HepG2 (cell line): ENCODE data around the gene TUBA4B. TPM values are rescaled to one million over a fixed set of nuclear protein-coding genes. Genes with fewer than 3 reads are reported as not detected.

Experiments
- BHLHE40 ChIP-seq: IDR thresholded peaks from 2 replicates; pipeline ENCODE4 v1.6.1; 2011; ENCODE audit warnings: low read length, improper control_type of control experiment
- DNMT1 ChIP-seq: sonication (generic); formaldehyde crosslinking; IDR thresholded peaks from 2 replicates; pipeline ENCODE4 v1.5.1; 2020; ENCODE audit warnings: mild to moderate bottlenecking, missing genetic modification reagents
- HNRNPK ChIP-seq: fragments of 200-400 bp; formaldehyde crosslinking; IDR thresholded peaks from 2 replicates; pipeline ENCODE4 v1.6.1; 2018; ENCODE audit warnings: low read length, low read depth, moderate library complexity, mild to moderate bottlenecking; ENCODE audit not compliant: poor library complexity, severe bottlenecking
- JUN ChIP-seq: sonication (generic); formaldehyde crosslinking; IDR thresholded peaks from 2 replicates; pipeline ENCODE4 v1.4.0; 2020; ENCODE audit warnings: mild to moderate bottlenecking, missing genetic modification reagents
- MEF2D ChIP-seq: sonication (generic); formaldehyde crosslinking; IDR thresholded peaks from 2 replicates; pipeline ENCODE4 v1.5.1; 2020; ENCODE audit warnings: mild to moderate bottlenecking, missing genetic modification reagents
- NFE2L2 ChIP-seq: fragments of 150-350 bp; IDR thresholded peaks from 2 replicates; pipeline ENCODE4 v1.6.1; 2014; ENCODE audit warnings: low read length
- NFYC ChIP-seq: IDR thresholded peaks from 2 replicates; pipeline ENCODE4 v1.6.1; 2016; ENCODE audit warnings: missing genetic modification reagents, missing compliant biosample characterization
- PHF21A ChIP-seq: sonication (generic); formaldehyde crosslinking; IDR thresholded peaks from 2 replicates; pipeline ENCODE4 v1.5.0; 2020; ENCODE audit warnings: mild to moderate bottlenecking, missing genetic modification reagents
- PHF8 ChIP-seq: sonication (generic); formaldehyde crosslinking; IDR thresholded peaks from 2 replicates; pipeline ENCODE4 v1.5.0; 2020; ENCODE audit warnings: missing genetic modification reagents
- POLR2G ChIP-seq: fragments of 200-400 bp; formaldehyde crosslinking; IDR thresholded peaks from 2 replicates; pipeline ENCODE4 v1.6.1; 2018; ENCODE audit warnings: mild to moderate bottlenecking, low read depth, low read length, moderate library complexity
- REXO4 ChIP-seq: sonication (generic); formaldehyde crosslinking; IDR thresholded peaks from 2 replicates; pipeline ENCODE4 v1.8.0; 2022; ENCODE audit warnings: missing genetic modification reagents, mild to moderate bottlenecking, borderline replicate concordance
- SALL2 ChIP-seq: sonication (generic); formaldehyde crosslinking; IDR thresholded peaks from 2 replicates; pipeline ENCODE4 v1.8.1; 2023; ENCODE audit warnings: mild to moderate bottlenecking, missing genetic modification reagents, inconsistent platforms
- SMC3 ChIP-seq: IDR thresholded peaks from 2 replicates; pipeline ENCODE4 v1.6.1; 2011; ENCODE audit warnings: low read length, improper control_type of control experiment
- SOX5 ChIP-seq: IDR thresholded peaks from 2 replicates; pipeline ENCODE4 v1.6.1; 2016; ENCODE audit warnings: borderline replicate concordance
- SPEN ChIP-seq: sonication (generic); formaldehyde crosslinking; IDR thresholded peaks from 2 replicates; pipeline ENCODE4 v1.5.1; 2020; ENCODE audit warnings: low read depth, mild to moderate bottlenecking, missing genetic modification reagents
- STAT6 ChIP-seq: sonication (generic); formaldehyde crosslinking; IDR thresholded peaks from 2 replicates; pipeline ENCODE4 v1.4.0; 2020; ENCODE audit warnings: missing genetic modification reagents, mild to moderate bottlenecking, borderline replicate concordance
- XRCC5 ChIP-seq: fragments of 200-400 bp; formaldehyde crosslinking; optimal IDR thresholded peaks from 2 replicates; pipeline ENCODE3; 2017; ENCODE audit warnings: mild to moderate bottlenecking, low read length
- ZNF256 ChIP-seq: sonication (generic); formaldehyde crosslinking; conservative IDR thresholded peaks from 2 replicates; pipeline ENCODE4 v1.4.0; 2020; ENCODE audit warnings: missing genetic modification reagents
- ZNF282 ChIP-seq: fragments of 450-650 bp; IDR thresholded peaks from 2 replicates; pipeline ENCODE4 v1.6.1; 2018; ENCODE audit not compliant: partially characterized antibody
- ZNF296 ChIP-seq: sonication (generic); formaldehyde crosslinking; conservative IDR thresholded peaks from 2 replicates; pipeline ENCODE4 v1.5.0; 2020; ENCODE audit warnings: mild to moderate bottlenecking, missing genetic modification reagents
- ZNF34 ChIP-seq: sonication (generic); formaldehyde crosslinking; IDR thresholded peaks from 2 replicates; pipeline ENCODE4 v1.4.0; 2020; ENCODE audit warnings: mild to moderate bottlenecking, missing genetic modification reagents, borderline replicate concordance
- ZNF354B ChIP-seq: sonication (generic); formaldehyde crosslinking; IDR thresholded peaks from 2 replicates; pipeline ENCODE4 v1.8.0; 2022; ENCODE audit warnings: mild to moderate bottlenecking, missing genetic modification reagents
- ZNF446 ChIP-seq: sonication (generic); formaldehyde crosslinking; IDR thresholded peaks from 2 replicates; pipeline ENCODE4 v1.5.0; 2020; ENCODE audit warnings: mild to moderate bottlenecking, missing genetic modification reagents
- ZNF546 ChIP-seq: sonication (generic); formaldehyde crosslinking; conservative IDR thresholded peaks from 2 replicates; pipeline ENCODE4 v1.8.1; 2023; ENCODE audit warnings: mild to moderate bottlenecking, missing genetic modification reagents
- ZNF724P ChIP-seq: sonication (generic); formaldehyde crosslinking; IDR thresholded peaks from 2 replicates; pipeline ENCODE4 v1.8.0; 2022; ENCODE audit warnings: missing genetic modification reagents, borderline replicate concordance
- ZNF740 ChIP-seq: sonication (generic); formaldehyde crosslinking; IDR thresholded peaks from 2 replicates; pipeline ENCODE4 v1.4.0; 2020; ENCODE audit warnings: missing genetic modification reagents
- polyA plus RNA-seq, 8 experiments: library from polyadenylated mRNA; depleted of rRNA in 3 of 8; stranded (reverse) in 7 of 8; unstranded in 1 of 8; fragments of >200 nt; fragmentation: Illumina TruSeq in 4 of 8; extraction: Trizol in 4 of 8; gene quantifications; 2 replicates each; pipeline versions ENCODE4 v1.2.1 to v1.2.3, GENCODE V29; 2011 to 2016; ENCODE audit warnings: low read depth in 4 of 8, missing spikeins in 1 of 8, mixed read lengths in 1 of 8; ENCODE audit not compliant: insufficient read depth in 1 of 8
- total RNA-seq, 5 experiments: library from RNA; depleted of rRNA; stranded (reverse); fragments of >200 nt; fragmentation: Illumina TruSeq; extraction: Trizol; gene quantifications; 2 replicates each; pipeline ENCODE4 v1.2.3, GENCODE V29; 2016; ENCODE audit warnings: low read depth in 1 of 5
- TF ChIP-seq, protein P1 (sequence below): sonication (generic); formaldehyde crosslinking; IDR thresholded peaks from 2 replicates; pipeline ENCODE4 v1.8.0; 2022; ENCODE audit warnings: missing genetic modification reagents, mild to moderate bottlenecking, moderate library complexity, borderline replicate concordance

Gene TUBA4B
- total and polyA plus RNA-seq, 2 of the 13 experiments (the other 11 are each of a cell fraction or from before 2014, with no cell fraction given) = 0.18 to 0.22 TPM

- TF ChIP-seq XRCC5 = no peak
- TF ChIP-seq BHLHE40 = peak; percentile 42; the same call in 1 of the 2 replicates
- TF ChIP-seq HNRNPK = peak; percentile 44
- TF ChIP-seq ZNF34 (CRISPR knock-in tag) = no peak
- no peak for TF ChIP-seq DNMT1 (CRISPR knock-in tag)
- no peak for TF ChIP-seq POLR2G
- TF ChIP-seq REXO4 (CRISPR knock-in tag) = no peak
- TF ChIP-seq STAT6 (CRISPR knock-in tag) = no peak
- TF ChIP-seq ZNF296 = no peak
- peak; percentile 29; the same call in 1 of the 2 replicates for TF ChIP-seq NFE2L2
- TF ChIP-seq NFYC (CRISPR knock-in tag) = no peak
- peak; percentile 34; the same call in 1 of the 2 replicates for TF ChIP-seq ZNF740
- no peak for TF ChIP-seq ZNF256
- TF ChIP-seq SALL2 = no peak
- TF ChIP-seq PHF21A (CRISPR knock-in tag) = no peak
- TF ChIP-seq ZNF446 = peak; percentile 31; the same call in 1 of the 2 replicates
- 0 out of 2 replicates have a peak, but pooled peaks have one; percentile 24 for TF ChIP-seq ZNF546
- no peak for TF ChIP-seq ZNF354B (CRISPR knock-in tag)
- TF ChIP-seq SOX5 (CRISPR knock-in tag) = 0 out of 2 replicates have a peak, but pooled peaks have one; percentile 2
- TF ChIP-seq, protein P1, sequence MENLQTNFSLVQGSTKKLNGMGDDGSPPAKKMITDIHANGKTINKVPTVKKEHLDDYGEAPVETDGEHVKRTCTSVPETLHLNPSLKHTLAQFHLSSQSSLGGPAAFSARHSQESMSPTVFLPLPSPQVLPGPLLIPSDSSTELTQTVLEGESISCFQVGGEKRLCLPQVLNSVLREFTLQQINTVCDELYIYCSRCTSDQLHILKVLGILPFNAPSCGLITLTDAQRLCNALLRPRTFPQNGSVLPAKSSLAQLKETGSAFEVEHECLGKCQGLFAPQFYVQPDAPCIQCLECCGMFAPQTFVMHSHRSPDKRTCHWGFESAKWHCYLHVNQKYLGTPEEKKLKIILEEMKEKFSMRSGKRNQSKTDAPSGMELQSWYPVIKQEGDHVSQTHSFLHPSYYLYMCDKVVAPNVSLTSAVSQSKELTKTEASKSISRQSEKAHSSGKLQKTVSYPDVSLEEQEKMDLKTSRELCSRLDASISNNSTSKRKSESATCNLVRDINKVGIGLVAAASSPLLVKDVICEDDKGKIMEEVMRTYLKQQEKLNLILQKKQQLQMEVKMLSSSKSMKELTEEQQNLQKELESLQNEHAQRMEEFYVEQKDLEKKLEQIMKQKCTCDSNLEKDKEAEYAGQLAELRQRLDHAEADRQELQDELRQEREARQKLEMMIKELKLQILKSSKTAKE (CRISPR knock-in tag) = peak; percentile 19; the same call in 1 of the 2 replicates
- TF ChIP-seq JUN (CRISPR knock-in tag) = no peak
- no peak for TF ChIP-seq SMC3
- peak; percentile 9 for TF ChIP-seq SPEN (CRISPR knock-in tag)
- TF ChIP-seq ZNF282 = no peak
- no peak for TF ChIP-seq PHF8 (CRISPR knock-in tag)
- 0 out of 2 replicates have a peak, but pooled peaks have one; percentile 18 for TF ChIP-seq ZNF724P (CRISPR knock-in tag)
- 0 out of 2 replicates have a peak, but pooled peaks have one; percentile 11 for TF ChIP-seq MEF2D (CRISPR knock-in tag)
Observed at GRCh38 chr2:219252900-219253752, at the start of gene TUBA4B (continued).
